ENCODE data around the gene VENTX.

The VENTX gene

GRCh38 chr10:133266056-133266795 lies 28.6 kb downstream of the VENTX start:
- Histone ChIP-seq H3K4me3 (no peak overlapping the region), H3K27ac (no peak overlapping the region)

GRCh38 chr10:133267293-133267692 lies 29.6 kb downstream of the VENTX start:
- H3K27ac ChIP-seq: no peak overlapping the region

GRCh38 chr10:133267829-133268228 lies 30.2 kb downstream of the VENTX start:
- no peak overlapping the region for H3K27ac ChIP-seq
- no peak overlapping the region for H3K4me3 ChIP-seq

More at GRCh38 chr10:133267293-133267692, 29.6 kb downstream of the VENTX start:
- H3K4me3 ChIP-seq: no peak overlapping the region

GRCh38 chr10:133268532-133268931 lies 30.9 kb downstream of the VENTX start:
- H3K4me3 ChIP-seq: no peak overlapping the region
- H3K27ac ChIP-seq: no peak overlapping the region

GRCh38 chr10:133269367-133269766 lies 31.7 kb downstream of the VENTX start:
- Histone ChIP-seq H3K4me3 (no peak overlapping the region), H3K27ac (no peak overlapping the region)

GRCh38 chr10:133270204-133270603 lies 32.5 kb downstream of the VENTX start:
- no peak overlapping the region for H3K27ac ChIP-seq
- no peak overlapping the region for H3K4me3 ChIP-seq

GRCh38 chr10:133270773-133271297 lies 33.2 kb downstream of the VENTX start:
- no peak overlapping the region for H3K27ac ChIP-seq
- no peak overlapping the region for H3K4me3 ChIP-seq

GRCh38 chr10:133271521-133272300 lies 34.1 kb downstream of the VENTX start:
- H3K4me3 ChIP-seq: no peak overlapping the region

GRCh38 chr10:133272301-133272963 lies 34.8 kb downstream of the VENTX start:
- no peak overlapping the region for H3K4me3 ChIP-seq
- no peak overlapping the region for H3K27ac ChIP-seq

More at GRCh38 chr10:133271521-133272300, 34.1 kb downstream of the VENTX start:
- H3K27ac ChIP-seq: no peak overlapping the region

- H3K27ac ChIP-seq: no peak overlapping the region
Observed at GRCh38 chr10:133272964-133273420, 35.3 kb downstream of the VENTX start.

GRCh38 chr10:133273534-133274143 lies 36.0 kb downstream of the VENTX start:
- no peak overlapping the region for H3K4me3 ChIP-seq
- H3K27ac ChIP-seq: no peak overlapping the region

More at GRCh38 chr10:133272964-133273420, 35.3 kb downstream of the VENTX start:
- no peak overlapping the region for H3K4me3 ChIP-seq

- Histone ChIP-seq H3K27ac (peak overlapping the region in 19 of 21 experiments; percentile 17 to 93 (median 75)), H3K4me3 (peak overlapping the region; percentile 22 to 52 (median 43))
Observed at GRCh38 chr10:133274751-133275683, 37.4 kb downstream of the VENTX start.

- Histone ChIP-seq H3K4me3 (peak overlapping the region; percentile 22 to 52 (median 43)), H3K27ac (peak overlapping the region in 17 of 21 experiments; percentile 52 to 93 (median 75))
Observed at GRCh38 chr10:133275684-133276092, 38.0 kb downstream of the VENTX start.

GRCh38 chr10:133276100-133276434 lies 38.4 kb downstream of the VENTX start:
- Histone ChIP-seq H3K4me3 (peak overlapping the region; percentile 22 to 52 (median 43)), H3K27ac (peak overlapping the region in 18 of 21 experiments; percentile 7 to 93 (median 75))

- Histone ChIP-seq H3K27ac (peak within 1 kb of the TSS in 19 of 21 experiments; percentile 7 to 93 (median 75)), H3K4me3 (peak within 1 kb of the TSS; percentile 22 to 52 (median 43))
Observed at GRCh38 chr10:133276435-133277201, 39.0 kb downstream of the VENTX start, which contains the start of gene ADAM8. Gene ADAM8, minus strand, starts transcription at chr10:133276868. Its CDS starts 51 bp downstream, at chr10:133276817.

- H3K27ac ChIP-seq: peak overlapping the region in 17 of 21 experiments; percentile 30 to 93 (median 73)
- H3K4me3 ChIP-seq: peak overlapping the region in 2 of 7 experiments; percentile 45 to 52
Observed at GRCh38 chr10:133277277-133277992, 39.8 kb downstream of the VENTX start.

Measured in skin epidermis (tissue), 12 donors.